K562 (cell line): ENCODE data around the gene SRCIN1. TPM values are rescaled to one million over a fixed set of nuclear protein-coding genes. Genes with fewer than 3 reads are reported as not detected.

ENCODE experiments used
- ATAC-seq: fragments of 200-7000 bp; cut with Tn5 transposase; 3 replicates; pipeline ENCODE4 v1.9.1; 2020; ENCODE audit warnings: moderate library complexity
- BruUV-seq: library from RNA; stranded (reverse); fragments of 400-500 nt; replicated peaks from 2 replicates; lab custom pipeline; 2021; lab: Mats Ljungman, UMichigan
- CTCF ChIA-PET: fragments of 300-600 bp; formaldehyde crosslinking; extraction: SDS; loops from one replicate; lab custom pipeline; 2021; ENCODE audit warnings: low intra/inter-chr PET ratio; lab: Yijun Ruan, JAX
- POLR2A ChIA-PET: fragments of 300-600, 350-650 bp; sonication (Branson Sonifier 250); formaldehyde crosslinking; extraction: SDS; loops from one replicate; lab custom pipeline; 2021; ENCODE audit warnings: antibody characterized with exemption, inconsistent platforms; lab: Yijun Ruan, JAX
- DNase-seq, 4 experiments: peaks; one replicate each; pipeline versions ENCODE4 v3.0.0 to v3.0.0-alpha.2; 2011 to 2018; ENCODE audit warnings: low spot score in 3 of 4, mixed read lengths in 3 of 4; ENCODE audit errors: extremely low read depth in 1 of 4
- FAIRE-seq: peaks from 2 replicates; lab custom pipeline; 2011; peaks lifted over from hg19 to GRCh38; lab: Jason Lieb, UNC
- H2AFZ ChIP-seq: 2 replicates; pipeline ENCODE4 v1.6.0; 2011; ENCODE audit warnings: low read depth, low read length, control low read depth, inconsistent platforms
- H3K27ac ChIP-seq: fragments of 200-600 bp; 3 replicates; pipeline ENCODE4 v1.8.0; 2011; ENCODE audit warnings: low read depth, mild to moderate bottlenecking, control low read depth, inconsistent platforms, low read length, moderate library complexity, mixed read lengths; ENCODE audit errors: extremely low read depth
- H3K27me3 ChIP-seq, 2 experiments: fragments of 300-600 bp in 1 of 2; 2 replicates in 1 of 2; 3 replicates in 1 of 2; pipeline versions ENCODE4 v1.6.0 to v1.8.0; 2011; ENCODE audit warnings: inconsistent platforms in 2 of 2, low read length in 2 of 2, mild to moderate bottlenecking in 1 of 2, mixed read lengths in 1 of 2, moderate library complexity in 1 of 2; ENCODE audit not compliant: control insufficient read depth in 2 of 2, insufficient read depth in 2 of 2
- H3K36me3 ChIP-seq: fragments of 300-600 bp; 3 replicates; pipeline ENCODE4 v1.8.0; 2011; ENCODE audit warnings: mild to moderate bottlenecking, low read length, inconsistent platforms; ENCODE audit not compliant: control insufficient read depth, insufficient read depth
- H3K4me1 ChIP-seq, 2 experiments: fragments of 200-600 bp in 1 of 2; replicated peaks in 1 of 2; 2 replicates in 1 of 2; 3 replicates in 1 of 2; pipeline versions ENCODE4 v1.5.1 to v1.8.0; 2011; ENCODE audit warnings: inconsistent platforms in 2 of 2, low read length in 2 of 2, mild to moderate bottlenecking in 1 of 2, mixed read lengths in 1 of 2, moderate library complexity in 1 of 2; ENCODE audit not compliant: control insufficient read depth in 2 of 2, insufficient read depth in 2 of 2
- H3K4me2 ChIP-seq: 2 replicates; pipeline ENCODE4 v1.6.1; 2011; ENCODE audit warnings: low read length, control low read depth, inconsistent platforms, mixed read lengths; ENCODE audit not compliant: insufficient read depth
- H3K4me3 ChIP-seq: fragments of 200-600 bp; sonication (generic), shearing (Covaris generic); 2 replicates; pipeline ENCODE4 v1.5.1; 2016; ENCODE audit warnings: control low read depth, inconsistent platforms
- H3K79me2 ChIP-seq: fragments of 200-600 bp; 3 replicates; pipeline ENCODE4 v1.8.0; 2011; ENCODE audit warnings: low read length, inconsistent platforms; ENCODE audit not compliant: control insufficient read depth, insufficient read depth
- H3K9ac ChIP-seq, 2 experiments: 2 replicates each; pipeline versions ENCODE4 v1.6.0 to v1.6.1; 2011; ENCODE audit warnings: low read depth in 2 of 2, low read length in 2 of 2, control low read depth in 1 of 2, inconsistent platforms in 1 of 2, mild to moderate bottlenecking in 1 of 2, mixed read lengths in 1 of 2; ENCODE audit not compliant: insufficient read depth in 1 of 2
- H3K9me1 ChIP-seq: one replicate; pipeline ENCODE4 v1.6.0; 2011; ENCODE audit warnings: inconsistent platforms, mild to moderate bottlenecking, low read length, moderate library complexity; ENCODE audit not compliant: control insufficient read depth, insufficient read depth
- H3K9me3 ChIP-seq: replicated peaks from 2 replicates; pipeline ENCODE4 v1.5.1; 2011; ENCODE audit warnings: low read depth, low read length, inconsistent platforms; ENCODE audit not compliant: control insufficient read depth, insufficient read depth
- H4K20me1 ChIP-seq: replicated peaks from 2 replicates; pipeline ENCODE4 v1.6.1; 2011; ENCODE audit warnings: low read length, inconsistent platforms, mixed read lengths; ENCODE audit not compliant: control insufficient read depth, insufficient read depth
- MAFF ChIP-seq: IDR thresholded peaks from 2 replicates; pipeline ENCODE4 v1.6.1; 2012; ENCODE audit warnings: low read length, improper control_type of control experiment
- MAFK ChIP-seq: IDR thresholded peaks from 2 replicates; pipeline ENCODE4 v1.6.1; 2011; ENCODE audit warnings: low read length, improper control_type of control experiment
- ZC3H8 ChIP-seq: fragments of 450-650 bp; IDR thresholded peaks from 2 replicates; pipeline ENCODE4 v1.6.1; 2017
- ZNF133 ChIP-seq: fragments of 250-450 bp; sonication (Bioruptor Pico); IDR thresholded peaks from 2 replicates; pipeline ENCODE4 v1.4.0; 2020; ENCODE audit warnings: mild to moderate bottlenecking
- ZNF316 ChIP-seq: fragments of 450-650 bp; IDR thresholded peaks from 2 replicates; pipeline ENCODE4 v1.6.1; 2016
- WGBS: fragments of 100-300 bp; shearing (Covaris generic); methylation state at CpG from one replicate; pipeline ENCODE4 v1.1.6; 2016; ENCODE audit warnings: low coverage, mixed read lengths; ENCODE audit not compliant: insufficient coverage; ENCODE audit errors: missing lambda C conversion rate; 5-methylcytosine and 5-hydroxymethylcytosine counted together
- in situ Hi-C: fragments of 300-500 bp; cut with MboI; formaldehyde crosslinking; loops from 4 replicates; pipeline ENCODE4 v1.15.0; 2018; ENCODE audit warnings: inconsistent platforms, mixed read lengths
- intact Hi-C: fragments of 100-400 bp; cut with micrococcal nuclease; formaldehyde crosslinking; loops from 2 replicates; pipeline ENCODE4 v1.14.2; 2022
- polyA plus RNA-seq, 8 experiments: library from polyadenylated mRNA; depleted of rRNA in 4 of 8; stranded (reverse) in 5 of 8; unstranded in 3 of 8; fragments of >200 nt; fragmentation: Nextera tagmentation in 2 of 8; fragmentation: Illumina TruSeq in 1 of 8; extraction: Ambion mirVana in 2 of 8; extraction: Trizol in 1 of 8; gene quantifications; 2 replicates each; pipeline versions ENCODE4 v1.2.1 to v1.2.3, GENCODE V29; 2011 to 2014; ENCODE audit warnings: inconsistent platforms in 1 of 8, missing spikeins in 1 of 8
- total RNA-seq, 7 experiments: library from RNA; depleted of rRNA in 6 of 7; stranded (reverse); fragments of >200 nt in 6 of 7; fragmentation: Illumina TruSeq in 2 of 7; extraction: Trizol in 2 of 7; gene quantifications; 2 replicates each; pipeline versions ENCODE4 v1.2.1 to v1.2.3, GENCODE V29; 2011 to 2021; ENCODE audit warnings: low replicate concordance in 1 of 7

Gene SRCIN1
- total and polyA plus RNA-seq, 9 of the 15 experiments (the other 6 are each of a cell fraction or from before 2014, with no cell fraction given), result 0.09 to 0.33 (median 0.13) TPM; not detected in 6

- TF ChIP-seq ZNF133 (CRISPR knock-in tag), result no peak
These were observed 97.7 kb downstream of the SRCIN1 start (continued) for GRCh38 chr17:38507921-38508569.

- TF ChIP-seq MAFF (peak; percentile 54), MAFK (peak; percentile 62), ZC3H8 (no peak), ZNF316 (peak; percentile 60)
- intact Hi-C loops, result no loop called here
- Histone ChIP-seq H3K4me1 (peaks cover 0 to 22% of the 10 kb centered on the region in 2 experiments; a peak in 2 of 5 replicates), H3K4me2 (no peak overlapping the region), H3K9me1 (no peaks in the 10 kb centered on the region), H3K27ac (no peak overlapping the region), H4K20me1 (peaks cover 8% of the 10 kb centered on the region), H3K79me2 (no peaks in the 10 kb centered on the region), H3K9ac (no peak overlapping the region), H3K27me3 (peaks cover 3 to 38% of the 10 kb centered on the region in 2 experiments; a peak in 3 of 5 replicates), H3K4me3 (no peak overlapping the region), H2AFZ (no peak overlapping the region), H3K9me3 (no peaks in the 10 kb centered on the region), H3K36me3 (no peaks in the 10 kb centered on the region)
- ChIA-PET POLR2A (no interaction called here), CTCF (no interaction called here)
- no peak for ATAC-seq
- WGBS, result 11% methylated on average over 3 of the region's 3 CpGs
- no peak for DNase-seq
- no peak for FAIRE-seq
- no TSS peak for BruUV-seq
- in situ Hi-C loops, result loop anchor here (5.0 kb wide), 1 partner anchor 155 kb away; no protein-coding TSS in a partner anchor
These were observed 98.3 kb downstream of the SRCIN1 start for GRCh38 chr17:38507436-38507835.
